Measurements from ENCODE around the gene NUP210L.

DNA sequence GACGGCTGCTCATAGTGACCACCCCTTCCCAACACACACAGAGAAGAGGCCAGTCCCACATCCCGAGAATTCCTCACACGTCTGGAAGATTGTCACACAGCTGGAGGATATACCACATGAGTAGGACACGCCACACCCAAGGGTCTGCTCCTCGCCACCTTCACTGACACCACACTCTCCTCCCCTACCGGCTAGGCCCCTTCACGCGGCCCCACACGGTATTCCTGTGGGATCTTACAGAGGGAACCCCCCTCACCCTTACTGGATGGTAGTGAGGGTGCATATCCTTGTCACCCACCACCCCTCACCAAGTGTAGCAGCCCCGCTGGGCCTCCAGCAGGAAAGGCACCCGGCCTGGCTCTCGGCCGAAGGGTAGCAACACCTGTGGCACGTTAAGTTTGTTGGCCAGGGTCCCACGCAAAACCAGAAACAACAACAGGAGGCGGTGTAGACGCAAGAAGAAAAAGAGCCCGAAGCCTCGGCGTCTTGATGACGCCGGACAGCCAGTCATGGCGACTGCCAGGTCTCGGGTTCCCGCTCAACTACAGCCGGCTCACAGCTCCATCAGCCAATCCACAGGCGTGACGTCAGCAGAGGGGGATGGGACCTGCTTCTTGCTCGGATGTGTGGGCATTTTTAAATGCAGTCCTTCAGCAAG lies at the start of gene NUP210L:
- TF ChIP-seq, protein P1, sequence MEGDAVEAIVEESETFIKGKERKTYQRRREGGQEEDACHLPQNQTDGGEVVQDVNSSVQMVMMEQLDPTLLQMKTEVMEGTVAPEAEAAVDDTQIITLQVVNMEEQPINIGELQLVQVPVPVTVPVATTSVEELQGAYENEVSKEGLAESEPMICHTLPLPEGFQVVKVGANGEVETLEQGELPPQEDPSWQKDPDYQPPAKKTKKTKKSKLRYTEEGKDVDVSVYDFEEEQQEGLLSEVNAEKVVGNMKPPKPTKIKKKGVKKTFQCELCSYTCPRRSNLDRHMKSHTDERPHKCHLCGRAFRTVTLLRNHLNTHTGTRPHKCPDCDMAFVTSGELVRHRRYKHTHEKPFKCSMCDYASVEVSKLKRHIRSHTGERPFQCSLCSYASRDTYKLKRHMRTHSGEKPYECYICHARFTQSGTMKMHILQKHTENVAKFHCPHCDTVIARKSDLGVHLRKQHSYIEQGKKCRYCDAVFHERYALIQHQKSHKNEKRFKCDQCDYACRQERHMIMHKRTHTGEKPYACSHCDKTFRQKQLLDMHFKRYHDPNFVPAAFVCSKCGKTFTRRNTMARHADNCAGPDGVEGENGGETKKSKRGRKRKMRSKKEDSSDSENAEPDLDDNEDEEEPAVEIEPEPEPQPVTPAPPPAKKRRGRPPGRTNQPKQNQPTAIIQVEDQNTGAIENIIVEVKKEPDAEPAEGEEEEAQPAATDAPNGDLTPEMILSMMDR (IDR thresholded peaks at IDR 0.05), result no peak
- TF ChIP-seq EP300 (IDR thresholded peaks at IDR 0.05), result no peak

Data from sigmoid colon (tissue), 4 donors.